Activated T-helper 2 cell treated with anti-CD3 and anti-CD28 coated beads, Interferon-gamma antibody, Interleukin-2, Interleukin-4, amounts not matched to agents 10 μg/mL and 5 μg/mL and 100 μg/mL, durations not matched to agents 14 hours and 24 hours and 36 hours (primary cell): ENCODE measurements around the gene C3. TPM values are rescaled to one million over a fixed set of nuclear protein-coding genes. Genes with fewer than 3 reads are reported as not detected.
"Not testable (repeated sequence)": the region's sequence is repeated elsewhere in the genome, so short reads cannot be mapped to it uniquely, and the experiment has no call there.

Source experiments
- DNase-seq: peaks from one replicate; pipeline ENCODE4 v3.0.0; 2021; ENCODE audit warnings: low spot score
- H3K27ac Mint-ChIP-seq: one replicate; pipeline ENCODE4 v1.8.0; 2021; ENCODE audit warnings: mixed read lengths
- H3K27me3 Mint-ChIP-seq: one replicate; pipeline ENCODE4 v1.8.0; 2021; ENCODE audit warnings: low read depth, mixed read lengths
- H3K36me3 Mint-ChIP-seq: one replicate; pipeline ENCODE4 v1.8.0; 2021; ENCODE audit warnings: low read depth, mixed read lengths
- H3K4me1 Mint-ChIP-seq: one replicate; pipeline ENCODE4 v1.8.0; 2021; ENCODE audit warnings: low read depth, mixed read lengths
- H3K4me3 Mint-ChIP-seq: one replicate; pipeline ENCODE4 v1.8.0; 2021; ENCODE audit warnings: low read depth, mild to moderate bottlenecking, moderate library complexity, mixed read lengths
- H3K9me3 Mint-ChIP-seq: one replicate; pipeline ENCODE4 v1.8.0; 2021; ENCODE audit warnings: mixed read lengths
- intact Hi-C: fragments of 100-400 bp; cut with micrococcal nuclease; formaldehyde crosslinking; loops from one replicate; pipeline ENCODE4 v1.15.1; 2023
- total RNA-seq: library from RNA; stranded (reverse); gene quantifications from 2 replicates; pipeline ENCODE4 v1.2.3, GENCODE V29; 2022

C3 gene
- total RNA-seq, 1 donor from 2014 or later: 4.4 TPM

GRCh38 chr19:6685962-6686627, 34.4 kb downstream of the C3 start:
- Mint-ChIP-seq H3K4me3 (no peak overlapping the region), H3K27me3 (no peaks in the 10 kb centered on the region), H3K9me3 (peaks cover 5% of the 10 kb centered on the region), H3K27ac (peak overlapping the region; percentile 9), H3K36me3 (peaks cover 5% of the 10 kb centered on the region), H3K4me1 (peaks cover 40% of the 10 kb centered on the region)
- intact Hi-C loops: no loop called here
- no peak for DNase-seq

DNA sequence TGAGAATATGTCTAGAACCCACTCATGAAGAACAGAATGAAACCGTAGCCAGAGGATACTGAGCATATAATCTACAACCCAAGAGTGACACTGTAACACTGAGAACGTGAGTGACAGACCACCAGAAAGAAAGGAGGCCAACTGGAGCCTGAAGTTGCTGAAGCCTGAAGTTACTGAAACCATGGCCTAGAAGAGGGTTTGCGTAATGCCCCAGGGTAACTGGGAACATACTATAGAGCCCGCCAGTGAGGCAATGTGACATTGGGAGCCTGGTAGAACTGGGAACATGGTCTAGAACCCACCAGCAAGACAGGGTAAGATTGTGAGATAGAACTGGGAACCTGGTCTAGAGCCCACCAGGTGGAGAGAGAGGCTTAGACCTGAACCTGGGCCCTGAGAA, 35.0 kb downstream of the C3 start:
- intact Hi-C loops: no loop called here

DNA sequence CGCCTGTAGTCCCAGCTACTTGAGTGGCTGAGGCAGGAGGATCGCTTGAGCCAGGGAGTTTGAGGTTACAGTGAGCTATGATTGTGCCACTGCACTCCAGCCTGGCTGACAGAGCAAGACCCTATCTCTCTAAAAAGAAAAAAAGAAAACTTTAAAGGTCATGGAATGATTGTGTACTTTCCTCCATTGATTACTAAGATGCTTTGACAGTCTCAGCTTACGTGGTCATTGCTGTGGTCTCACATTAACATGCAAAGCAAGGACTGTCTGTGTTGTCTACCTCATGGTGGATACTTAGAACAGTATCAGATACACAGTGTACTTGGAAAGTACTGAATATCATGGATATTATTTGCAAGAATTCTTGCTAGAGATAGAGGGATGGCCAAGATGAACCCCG, 36.5 kb downstream of the C3 start:
- intact Hi-C loops: no loop called here
- Mint-ChIP-seq H3K4me3 (no peak overlapping the region), H3K27ac (peak overlapping the region; percentile 34)

More for the DNA sequence above, 35.0 kb downstream of the C3 start:
- Mint-ChIP-seq H3K4me1 (peaks cover 42% of the 10 kb centered on the region), H3K9me3 (peaks cover 5% of the 10 kb centered on the region), H3K27me3 (no peaks in the 10 kb centered on the region), H3K27ac (no peak overlapping the region), H3K36me3 (peaks cover 5% of the 10 kb centered on the region), H3K4me3 (no peak overlapping the region)
- DNase-seq: no peak

GRCh38 chr19:6682607-6683128, 37.8 kb downstream of the C3 start:
- intact Hi-C loops: no loop called here
- Mint-ChIP-seq H3K4me1 (peaks cover 55% of the 10 kb centered on the region), H3K4me3 (no peak overlapping the region), H3K36me3 (peaks cover 20% of the 10 kb centered on the region), H3K27me3 (no peaks in the 10 kb centered on the region), H3K9me3 (peaks cover 21% of the 10 kb centered on the region), H3K27ac (no peak overlapping the region)
- DNase-seq: no peak

More for the DNA sequence above, 36.5 kb downstream of the C3 start:
- H3K36me3 Mint-ChIP-seq: peaks cover 11% of the 10 kb centered on the region
- peaks cover 48% of the 10 kb centered on the region for H3K4me1 Mint-ChIP-seq
- no peak for DNase-seq
- peaks cover 16% of the 10 kb centered on the region for H3K9me3 Mint-ChIP-seq
- H3K27me3 Mint-ChIP-seq: no peaks in the 10 kb centered on the region

DNA sequence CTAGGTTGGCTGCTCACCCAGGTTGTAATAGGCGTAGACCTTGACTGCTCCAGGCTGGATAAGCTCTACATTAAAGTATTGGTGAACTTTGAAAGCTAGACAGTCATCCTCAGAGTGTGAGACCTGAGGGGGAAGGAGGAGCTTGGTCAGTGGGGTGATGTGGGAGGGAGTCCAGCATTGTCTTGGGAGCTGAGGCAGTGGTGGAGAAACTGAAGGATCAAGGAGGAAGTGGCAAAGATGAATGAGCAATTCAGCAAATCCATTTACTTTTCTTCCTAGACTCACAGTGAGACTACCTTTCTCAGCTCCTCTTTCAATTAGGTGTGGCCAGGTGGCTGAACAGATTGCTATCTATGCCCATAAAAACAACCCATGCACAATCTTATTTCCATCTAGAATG, 40.3 kb downstream of the C3 start:
- Mint-ChIP-seq H3K4me3 (no peak overlapping the region), H3K27me3 (no peaks in the 10 kb centered on the region), H3K27ac (peak overlapping the region; percentile 53), H3K9me3 (peaks cover 23% of the 10 kb centered on the region), H3K36me3 (peaks cover 22% of the 10 kb centered on the region), H3K4me1 (peaks cover 59% of the 10 kb centered on the region)
- DNase-seq: no peak
- intact Hi-C loops: no loop called here

DNA sequence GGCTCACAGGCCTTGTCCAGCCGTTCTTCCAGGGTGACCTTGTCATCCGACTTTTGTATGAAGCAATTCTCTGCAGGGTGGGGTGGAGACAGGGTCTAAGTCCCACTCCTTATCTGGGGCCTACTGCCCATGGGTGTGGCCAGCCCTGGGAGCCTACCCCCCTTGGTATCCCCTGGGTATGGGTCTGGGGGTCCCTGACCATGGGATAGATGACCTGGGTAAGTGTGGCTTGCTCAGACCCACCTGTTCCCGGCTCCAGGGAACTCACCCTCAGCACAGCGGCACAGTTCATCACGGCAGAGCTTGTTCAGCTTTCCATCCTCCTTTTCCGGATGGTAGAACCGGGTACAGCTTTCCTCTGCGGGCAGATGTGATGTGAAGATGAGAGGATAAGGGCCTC, 41.3 kb downstream of the C3 start:
- Mint-ChIP-seq H3K27ac (peak overlapping the region; percentile 81), H3K4me1 (peaks cover 58% of the 10 kb centered on the region), H3K4me3 (no peak overlapping the region), H3K9me3 (peaks cover 23% of the 10 kb centered on the region), H3K36me3 (peaks cover 20% of the 10 kb centered on the region), H3K27me3 (no peaks in the 10 kb centered on the region)
- intact Hi-C loops: loop anchor here (2.0 to 5.0 kb wide), 3 partner anchors 58 to 184 kb away; partner anchors contain the start of gene GPR108
- no peak for DNase-seq

GRCh38 chr19:6678690-6679109, 41.8 kb downstream of the C3 start:
- no peaks in the 10 kb centered on the region for H3K27me3 Mint-ChIP-seq
- intact Hi-C loops: loop anchor here (1.0 to 5.0 kb wide), 7 partner anchors 8 to 184 kb away; partner anchors contain the start of genes GPR108 and TNFSF14
- no peak for DNase-seq
- H3K4me3 Mint-ChIP-seq: no peak overlapping the region
- H3K36me3 Mint-ChIP-seq: peaks cover 19% of the 10 kb centered on the region
- peaks cover 59% of the 10 kb centered on the region for H3K4me1 Mint-ChIP-seq
- H3K27ac Mint-ChIP-seq: peak overlapping the region; percentile 81
- peaks cover 23% of the 10 kb centered on the region for H3K9me3 Mint-ChIP-seq

GRCh38 chr19:6677883-6678689, 42.4 kb downstream of the C3 start:
- Mint-ChIP-seq H3K9me3 (peaks cover 23% of the 10 kb centered on the region), H3K36me3 (peaks cover 19% of the 10 kb centered on the region), H3K4me3 (peak overlapping the region; percentile 67), H3K27me3 (no peaks in the 10 kb centered on the region), H3K27ac (peak overlapping the region; percentile 81), H3K4me1 (peaks cover 61% of the 10 kb centered on the region)
- intact Hi-C loops: loop anchor here (1.0 to 5.0 kb wide), 7 partner anchors 8 to 185 kb away; partner anchors contain the start of genes GPR108 and TNFSF14
- DNase-seq: peak; percentile 47

DNA sequence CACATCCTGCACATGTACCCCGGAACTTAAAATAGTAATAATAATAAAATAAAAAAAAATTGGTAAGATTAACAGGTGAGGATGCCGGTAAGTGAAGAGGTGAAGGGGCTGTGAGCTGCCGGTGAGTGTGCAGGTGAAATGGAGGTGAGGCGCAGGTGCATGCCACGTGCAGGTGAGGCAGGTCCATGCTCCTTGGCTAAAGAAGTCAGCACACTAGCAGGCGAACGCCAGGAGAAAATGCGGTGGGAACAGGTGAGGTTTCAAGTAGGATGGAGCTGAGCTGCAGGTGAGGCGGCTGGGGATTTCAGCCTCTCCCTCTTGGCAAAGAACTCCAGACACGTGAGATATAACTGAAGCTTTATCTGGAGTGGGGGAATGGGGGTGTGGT, 43.0 kb downstream of the C3 start:
- Mint-ChIP-seq H3K27ac (peak overlapping the region; percentile 81), H3K27me3 (no peaks in the 10 kb centered on the region), H3K4me1 (peaks cover 59% of the 10 kb centered on the region), H3K9me3 (peaks cover 23% of the 10 kb centered on the region), H3K4me3 (peak overlapping the region; percentile 67), H3K36me3 (peaks cover 19% of the 10 kb centered on the region)
- DNase-seq: no peak
- intact Hi-C loops: loop anchor here (5.0 kb wide), 1 partner anchor 135 kb away; no protein-coding TSS in a partner anchor

DNA sequence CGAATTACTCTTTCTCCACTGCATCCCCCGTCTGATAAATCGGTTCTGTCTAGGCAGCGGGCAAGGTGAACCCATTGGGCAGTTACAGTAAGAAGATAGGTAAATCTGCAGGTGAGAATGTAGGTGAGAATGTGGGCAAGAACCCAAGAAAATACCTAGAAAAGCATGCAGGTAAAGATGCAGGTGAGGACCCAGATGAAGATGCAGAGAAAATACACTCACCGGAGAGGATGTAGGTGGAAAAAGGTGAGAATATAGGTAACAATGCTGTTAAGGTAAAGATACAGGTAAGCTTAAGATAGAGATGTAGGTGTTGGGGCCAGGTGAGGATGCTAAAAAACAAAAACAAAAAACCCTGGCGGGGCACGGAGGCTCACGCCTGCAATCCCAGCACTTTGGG, 44.2 kb downstream of the C3 start:
- intact Hi-C loops: loop anchor here (5.0 kb wide), 1 partner anchor 136 kb away; no protein-coding TSS in a partner anchor
- no peaks in the 10 kb centered on the region for H3K27me3 Mint-ChIP-seq
- no peak for DNase-seq
- H3K4me1 Mint-ChIP-seq: peaks cover 62% of the 10 kb centered on the region
- no peak overlapping the region for H3K4me3 Mint-ChIP-seq
- peaks cover 19% of the 10 kb centered on the region for H3K36me3 Mint-ChIP-seq
- no peak overlapping the region for H3K27ac Mint-ChIP-seq
- peaks cover 23% of the 10 kb centered on the region for H3K9me3 Mint-ChIP-seq

- peak; percentile 90 for DNase-seq
- Mint-ChIP-seq H3K9me3 (peaks cover 17% of the 10 kb centered on the region), H3K4me3 (peak overlapping the region; percentile 72), H3K27ac (peak overlapping the region; percentile 89), H3K36me3 (peaks cover 22% of the 10 kb centered on the region), H3K4me1 (peaks cover 61% of the 10 kb centered on the region), H3K27me3 (no peaks in the 10 kb centered on the region)
- intact Hi-C loops: loop anchor here (1.0 to 5.0 kb wide), 3 partner anchors 14 to 137 kb away; no protein-coding TSS in a partner anchor
Observed at GRCh38 chr19:6674868-6675305, 45.6 kb downstream of the C3 start.

DNA sequence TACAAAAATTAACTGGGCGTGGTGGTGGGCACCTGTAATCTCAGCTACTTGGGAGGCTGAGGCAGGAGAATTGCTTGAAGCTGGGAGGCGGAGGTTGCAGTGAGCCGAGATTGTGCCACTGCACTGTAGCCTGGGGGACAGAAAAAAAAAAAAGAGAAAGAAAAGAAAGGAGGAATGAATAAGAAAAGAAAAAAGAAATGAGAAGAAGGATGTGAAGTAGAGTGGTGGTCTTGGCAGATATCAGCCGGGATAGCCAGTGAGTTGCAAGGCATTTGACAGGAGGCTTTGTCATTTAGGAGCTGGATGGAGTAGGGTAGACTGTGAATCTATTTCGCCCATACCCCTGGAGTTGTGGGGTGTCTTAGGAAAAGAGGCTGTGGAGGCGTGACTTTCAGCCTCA, 46.0 kb downstream of the C3 start:
- H3K27me3 Mint-ChIP-seq, DNase-seq: not testable (repeated sequence)
- H3K4me1 Mint-ChIP-seq: peaks cover 56% of the 10 kb centered on the region
- H3K27ac Mint-ChIP-seq: peak overlapping the region; percentile 89
- H3K9me3 Mint-ChIP-seq: peaks cover 12% of the 10 kb centered on the region
- intact Hi-C loops: loop anchor here (1.0 to 2.0 kb wide), 2 partner anchors 13 to 34 kb away; no protein-coding TSS in a partner anchor
- H3K4me3 Mint-ChIP-seq: peak overlapping the region; percentile 61
- peaks cover 22% of the 10 kb centered on the region for H3K36me3 Mint-ChIP-seq
